ENCODE data around the gene CACTIN.
A peak's percentile ranks its signal among the peaks of the same experiment; 100 is the strongest.
"Not testable (repeated sequence)": the region's sequence is repeated elsewhere in the genome, so short reads cannot be mapped to it uniquely, and the experiment has no call there.

CACTIN gene

DNA sequence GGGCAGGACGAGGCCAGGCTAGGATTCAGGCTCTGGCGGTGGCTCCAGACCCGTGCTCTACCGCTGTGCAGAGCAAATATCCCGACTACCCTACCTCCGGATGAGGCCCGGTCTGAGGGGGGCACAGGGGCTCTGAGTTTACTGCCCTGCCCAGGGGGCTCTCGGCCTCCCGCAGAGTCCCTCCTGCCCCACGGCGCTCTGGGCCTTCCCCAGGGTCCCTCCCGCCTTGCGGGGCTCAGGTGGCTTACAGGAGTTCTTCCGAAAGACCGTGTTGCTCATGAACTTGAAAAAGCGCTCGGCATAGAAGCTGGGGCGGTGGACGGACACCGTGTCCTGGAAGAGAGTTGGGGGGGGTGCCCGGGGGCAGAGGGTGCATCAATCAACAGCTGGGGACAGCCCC is 19.1 kb upstream of the CACTIN start:
- no peak for DNase-seq

DNA sequence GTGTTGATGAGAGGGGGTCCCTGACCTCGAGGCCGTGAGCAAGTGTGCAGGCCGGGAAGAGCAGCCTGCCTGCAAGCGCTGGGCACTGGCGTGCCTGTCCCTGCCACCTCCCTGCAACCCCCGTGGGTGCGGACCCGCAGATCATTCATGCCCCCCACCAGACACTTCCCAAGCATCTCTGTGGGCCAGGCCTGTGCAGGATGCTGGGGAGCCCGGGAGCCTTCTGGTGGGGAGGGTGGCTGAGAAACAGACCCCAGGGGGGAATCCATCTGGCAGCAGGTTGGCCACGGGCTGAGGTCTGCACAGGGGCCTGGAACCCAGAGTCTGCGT is 18.4 kb upstream of the CACTIN start:
- no peak for DNase-seq

DNA sequence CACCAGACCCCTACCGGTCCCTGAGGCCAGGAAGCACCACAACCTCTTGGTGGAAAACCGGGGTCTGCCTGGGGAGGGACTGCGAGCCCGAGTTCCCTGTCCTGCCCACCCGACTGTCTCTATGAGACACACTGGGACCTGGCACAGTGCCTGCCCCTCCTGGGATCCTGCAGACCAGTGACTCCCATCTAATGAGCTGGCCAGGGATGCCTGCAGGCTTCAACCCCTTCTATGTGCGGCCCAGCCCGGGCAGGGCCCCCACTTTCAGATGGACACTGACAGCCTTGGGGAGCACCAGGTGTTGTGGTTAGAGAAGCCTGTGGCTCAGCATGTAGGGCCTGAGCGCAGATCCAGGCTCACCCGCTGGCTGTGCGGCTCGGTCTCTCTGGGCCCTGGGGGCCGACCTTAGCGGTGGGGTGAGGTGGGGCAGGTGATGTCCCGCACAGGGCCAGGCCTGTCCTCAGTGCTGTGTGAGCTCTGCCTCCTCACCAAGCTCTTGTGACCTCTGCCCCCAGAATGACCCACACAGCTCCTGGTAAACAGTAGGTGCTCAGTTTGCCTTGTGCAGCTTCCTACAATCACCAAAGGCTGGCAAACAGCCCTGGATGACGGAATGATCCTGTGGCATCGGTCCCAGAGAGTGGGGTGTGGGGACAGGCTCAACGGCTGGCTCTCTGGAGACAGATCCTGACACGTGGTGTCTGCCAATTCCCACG is 17.9 kb upstream of the CACTIN start:
- DNase-seq = peak; percentile 83 to 91

DNA sequence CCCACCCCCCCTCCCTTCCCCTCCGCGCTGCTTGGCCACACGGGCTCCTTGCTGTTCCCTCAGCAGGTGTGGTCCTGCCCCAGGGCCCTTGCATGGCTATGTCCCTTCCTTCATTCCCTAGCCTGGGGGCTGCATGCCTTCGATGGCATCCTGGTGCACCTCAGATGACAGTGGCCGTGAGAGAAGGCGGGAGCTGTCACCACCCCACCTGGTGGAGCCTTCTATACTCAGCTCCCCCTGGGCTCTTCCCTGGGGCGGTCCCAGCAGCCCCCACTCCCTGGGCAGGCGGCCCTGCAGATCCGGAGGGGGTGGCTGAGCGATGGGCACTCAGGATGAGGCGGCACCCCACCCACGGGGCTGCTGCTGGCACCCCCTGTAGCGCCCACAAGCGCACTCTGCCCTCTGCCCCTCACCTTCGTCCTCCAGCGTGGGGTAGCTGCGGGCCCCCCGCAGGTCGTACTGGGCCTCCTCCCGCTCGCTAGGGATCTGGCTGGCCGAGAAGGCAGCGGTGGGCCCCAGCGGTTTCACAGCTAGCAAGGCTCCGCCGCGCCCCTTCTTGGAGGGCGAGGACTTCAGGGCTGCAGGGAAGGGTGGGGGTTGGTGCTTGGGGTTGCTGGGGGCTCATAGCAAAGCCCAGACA is 17.2 kb upstream of the CACTIN start:
- no peak for DNase-seq

DNA sequence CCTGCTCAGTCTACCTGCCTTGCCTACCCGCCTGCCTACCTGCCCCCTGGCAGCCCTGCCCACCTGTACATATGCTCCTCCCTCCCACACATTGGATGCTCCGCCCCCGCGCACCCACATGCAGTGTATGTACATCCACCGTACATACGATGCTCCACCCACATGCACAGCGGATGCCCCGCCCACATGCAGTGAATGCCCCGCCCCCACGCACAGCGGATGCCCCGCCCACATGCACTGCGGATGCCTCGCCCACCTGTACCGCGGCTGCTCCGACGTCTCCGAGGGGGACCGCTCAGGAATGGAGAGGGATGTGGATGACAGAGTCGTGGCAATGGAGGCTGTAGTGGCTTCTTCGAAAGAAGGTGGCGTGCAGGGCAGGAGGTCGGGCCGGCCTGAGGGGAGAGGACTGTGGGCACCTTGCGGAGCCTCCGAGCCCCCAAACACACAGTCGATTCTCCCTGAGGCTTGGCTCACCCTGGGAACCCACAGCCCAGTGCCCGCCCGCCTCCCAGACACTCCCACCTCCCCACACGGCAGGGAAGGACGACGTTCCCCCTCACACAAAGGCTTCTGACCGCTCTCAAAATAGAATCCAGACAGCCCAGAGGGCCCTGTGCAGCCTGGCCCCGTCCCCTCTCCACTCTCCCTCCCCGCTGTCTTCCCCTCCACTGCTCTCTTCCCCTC is 16.5 kb upstream of the CACTIN start:
- no peak for DNase-seq

DNA sequence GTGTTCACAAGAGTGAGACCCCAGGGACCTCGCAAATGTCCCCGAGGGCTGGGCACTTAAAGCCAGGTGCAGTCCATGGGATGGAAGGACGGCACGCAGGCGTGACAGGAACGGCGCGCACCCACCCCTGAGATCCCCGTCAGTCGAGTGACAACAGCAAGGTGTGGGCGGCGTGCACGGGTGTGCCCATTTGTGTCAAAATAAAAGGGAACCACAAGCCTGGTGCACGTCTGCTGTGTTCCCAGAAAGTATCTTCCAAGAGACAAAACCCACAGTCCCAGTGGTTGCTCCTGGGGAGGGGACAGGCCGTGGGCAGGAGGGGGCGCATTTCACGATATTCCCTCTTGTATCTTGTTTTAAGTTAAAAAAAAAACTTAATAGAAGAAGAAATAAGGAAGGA is 15.7 kb upstream of the CACTIN start:
- DNase-seq = no peak

DNA sequence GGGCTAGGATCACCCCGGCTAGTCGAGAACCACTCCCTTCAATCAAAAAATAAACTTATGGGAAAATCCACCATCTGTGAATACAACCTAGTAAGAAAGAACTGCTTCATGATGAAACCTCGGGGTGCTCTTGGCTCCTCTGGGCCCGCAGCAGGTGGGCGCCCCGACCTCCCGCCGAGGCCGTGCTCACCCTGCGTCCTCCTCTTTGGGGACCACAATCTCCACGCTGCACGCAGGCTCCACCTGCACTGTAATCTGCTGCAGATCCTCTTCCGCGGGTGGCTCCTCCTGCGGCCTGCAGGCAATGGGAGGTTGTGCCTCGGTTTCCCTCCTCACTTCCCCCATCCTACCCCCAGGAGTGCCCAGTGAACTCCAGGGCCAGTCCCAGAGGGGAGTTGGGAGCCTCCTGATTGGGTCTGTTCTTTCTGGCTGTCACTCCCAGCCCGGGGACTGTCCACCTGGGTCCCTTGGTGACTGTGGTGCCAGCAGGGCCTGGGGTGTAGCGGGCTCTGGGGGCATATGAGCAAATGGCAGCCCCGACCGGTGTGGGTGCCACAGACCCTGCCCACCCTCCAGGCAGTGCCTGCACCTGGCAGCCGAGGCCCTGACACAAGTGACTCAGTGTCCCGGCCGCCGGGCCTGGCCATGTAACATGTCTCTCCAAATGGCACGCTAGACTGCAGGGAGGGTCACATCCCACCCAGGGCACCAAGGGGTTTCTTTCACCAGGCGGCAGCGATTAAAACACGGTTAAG is 15.1 kb upstream of the CACTIN start:
- DNase-seq = no peak

DNA sequence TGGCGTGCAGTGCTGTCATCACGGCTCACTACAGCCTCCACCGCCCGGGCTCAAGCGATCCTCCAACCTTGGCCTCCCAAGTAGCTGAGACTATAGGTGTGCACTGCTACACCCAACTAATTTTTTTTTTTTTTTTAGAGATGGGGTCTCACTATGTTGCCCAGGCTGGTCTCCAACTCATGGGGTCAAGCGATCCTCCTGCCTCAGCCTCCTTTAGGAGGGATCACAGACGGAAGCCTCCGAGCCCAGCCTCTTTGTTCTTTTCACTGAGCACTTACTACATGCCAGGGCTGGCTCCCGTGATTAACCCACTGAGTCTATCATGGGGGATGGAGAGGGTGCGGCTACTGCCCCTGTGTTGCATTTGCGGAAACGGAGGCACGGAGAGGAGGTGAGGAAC is 12.9 kb upstream of the CACTIN start:
- no peak for DNase-seq

DNA sequence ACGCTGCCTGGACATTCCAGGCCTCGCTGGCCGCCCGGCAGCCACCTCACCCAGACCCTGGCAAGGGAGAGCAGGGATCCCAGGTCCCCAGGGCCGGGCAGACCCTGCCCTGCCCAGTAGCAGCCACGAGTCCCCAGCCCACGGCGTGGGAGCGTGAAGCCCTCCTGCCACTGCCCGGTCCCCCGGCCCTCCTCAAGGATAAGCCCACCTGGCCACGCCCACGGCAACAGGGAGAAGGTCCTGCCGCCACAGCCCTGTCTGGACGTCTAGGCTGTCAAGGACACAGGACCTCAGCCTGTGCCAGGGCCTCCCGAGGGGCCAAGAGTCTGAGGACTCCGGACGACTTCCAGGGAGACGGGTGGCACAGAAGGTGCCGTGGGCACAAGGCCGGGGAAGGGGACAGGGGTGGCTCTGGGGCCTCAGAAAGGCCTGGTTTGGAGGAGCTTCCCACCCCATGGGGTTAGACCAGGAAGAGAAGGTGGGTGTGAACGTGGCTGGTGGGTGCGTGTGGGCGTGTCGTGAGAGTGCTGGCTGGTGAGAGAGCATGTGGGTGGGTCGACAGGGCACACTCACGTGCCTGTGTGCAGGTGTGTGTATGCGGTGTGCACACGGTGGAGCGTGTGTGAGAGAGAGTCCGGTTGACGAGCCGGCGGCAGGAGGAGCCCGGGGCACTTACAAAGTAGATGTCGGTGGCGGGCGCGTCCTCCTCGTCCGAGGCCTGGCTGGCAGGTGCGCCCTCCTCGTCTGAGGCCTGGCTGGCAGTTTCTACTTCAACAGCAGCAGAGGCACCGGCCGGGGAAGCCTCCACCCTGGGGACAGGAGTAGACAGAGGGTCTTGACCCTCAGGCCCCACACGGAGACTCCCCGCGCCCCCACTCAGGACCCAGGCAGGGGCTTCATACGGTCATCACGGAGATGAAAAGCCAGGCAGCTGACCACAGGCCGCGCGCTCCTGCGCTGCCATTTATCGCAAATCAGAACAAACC is 11.9 kb upstream of the CACTIN start:
- no peak for DNase-seq

DNA sequence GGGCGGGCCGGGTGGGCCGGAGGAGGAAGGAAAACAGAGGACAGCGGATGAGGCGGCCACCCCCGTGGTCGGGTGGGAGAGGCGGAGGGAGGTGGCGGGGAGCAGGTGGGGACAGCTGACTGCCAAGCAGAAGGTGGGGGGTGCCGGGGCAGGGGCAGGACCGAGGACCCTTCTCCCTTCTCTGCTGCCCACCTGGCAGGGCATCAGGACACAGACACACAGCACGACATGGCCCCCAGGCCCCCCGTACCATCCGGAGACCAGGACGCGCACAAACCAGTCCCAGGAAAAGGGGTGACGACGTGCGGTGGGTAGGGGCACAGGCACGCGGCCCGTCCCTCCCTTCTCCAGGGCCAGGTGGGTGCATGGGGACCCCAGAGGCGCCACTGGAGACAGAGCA is 11.0 kb upstream of the CACTIN start:
- no peak for DNase-seq

DNA sequence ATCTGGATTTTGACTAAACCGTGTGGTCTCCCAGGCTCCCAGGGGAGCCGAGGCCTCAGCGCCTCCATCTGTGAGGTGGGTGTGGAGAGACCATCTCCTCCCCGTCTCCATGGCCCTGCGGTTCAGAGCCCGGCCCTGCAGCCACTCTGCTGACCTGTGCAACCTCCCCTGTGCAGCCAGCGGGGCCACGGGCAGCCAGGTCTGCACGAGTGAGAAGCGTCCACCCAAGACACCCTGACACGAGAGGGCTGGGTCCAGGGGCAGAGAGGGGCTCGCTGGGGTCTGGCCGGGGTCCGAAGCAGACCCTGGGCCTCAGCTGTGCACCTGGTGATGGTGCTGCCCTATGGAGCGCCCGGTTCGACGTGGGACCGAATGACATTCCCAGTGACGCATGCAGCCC is 10.4 kb upstream of the CACTIN start:
- no peak for DNase-seq

DNA sequence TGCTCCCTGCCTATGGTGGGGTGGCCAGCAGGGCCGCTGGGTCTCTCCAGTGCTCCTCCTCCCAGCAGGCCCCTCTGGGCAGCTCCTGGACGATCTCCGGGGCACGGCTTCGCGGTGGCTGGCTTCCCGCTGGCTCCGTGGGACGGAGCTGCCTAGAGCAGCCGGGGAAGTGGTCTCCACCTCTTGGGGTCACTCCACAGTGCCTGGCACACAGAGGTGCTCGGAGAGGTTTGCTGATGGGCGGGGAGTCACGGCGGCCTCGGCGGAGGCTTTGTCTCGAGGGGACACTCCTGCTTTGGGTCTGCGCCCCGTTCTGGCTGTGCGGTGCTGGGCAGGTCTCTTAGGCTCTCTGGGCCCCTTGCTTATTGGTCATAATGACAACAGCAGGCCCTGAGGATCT is 9.9 kb upstream of the CACTIN start:
- DNase-seq = no peak

DNA sequence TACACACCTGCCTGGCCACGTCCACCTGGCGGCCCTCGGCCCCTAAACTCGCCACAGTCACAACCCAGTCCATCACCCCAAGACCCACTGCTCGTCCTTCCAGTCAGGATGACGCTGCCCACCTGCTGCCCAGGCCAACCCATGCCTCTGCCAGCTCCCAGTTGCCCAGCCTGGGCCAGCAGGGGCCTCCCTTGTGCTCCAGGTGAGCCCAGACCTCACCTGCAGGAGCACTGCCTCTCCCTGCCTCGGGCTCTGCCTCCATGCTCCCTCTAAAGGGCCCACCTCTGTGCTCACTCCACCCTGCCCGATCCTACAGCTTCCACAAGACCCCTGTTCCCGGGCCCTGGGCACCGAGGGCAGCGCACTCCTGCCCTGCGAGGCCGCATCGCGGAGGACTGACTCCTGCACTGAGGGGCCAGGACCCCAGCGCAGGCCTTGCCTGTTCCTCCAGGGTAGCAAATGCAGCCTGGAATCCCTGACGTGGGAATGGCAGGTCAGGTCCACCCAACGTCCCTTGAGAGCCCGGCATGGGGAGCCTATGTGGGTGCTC is 8.0 kb upstream of the CACTIN start:
- DNase-seq = no peak

DNA sequence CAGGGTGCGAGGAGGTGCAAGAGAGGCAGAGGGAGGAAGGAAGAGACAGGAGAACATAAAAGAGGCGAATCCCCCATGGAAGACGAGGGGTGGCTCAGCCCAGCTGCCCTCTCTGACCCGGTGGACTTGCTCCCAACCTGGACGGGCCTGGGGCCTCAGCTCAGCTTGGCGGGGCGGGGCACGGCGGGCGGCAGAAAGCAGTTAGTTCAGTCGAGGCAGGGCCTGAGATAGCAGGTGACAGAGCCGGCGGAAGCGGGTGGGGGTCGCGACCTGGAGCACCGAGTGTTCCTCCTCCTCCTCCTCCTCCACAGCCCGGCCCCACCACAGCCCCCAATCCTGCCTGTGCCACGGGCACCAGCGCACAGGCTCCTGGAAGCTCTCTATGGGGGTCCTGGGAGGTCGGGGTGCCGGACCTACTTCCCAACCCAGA is 7.0 kb upstream of the CACTIN start:
- DNase-seq = no peak

DNA sequence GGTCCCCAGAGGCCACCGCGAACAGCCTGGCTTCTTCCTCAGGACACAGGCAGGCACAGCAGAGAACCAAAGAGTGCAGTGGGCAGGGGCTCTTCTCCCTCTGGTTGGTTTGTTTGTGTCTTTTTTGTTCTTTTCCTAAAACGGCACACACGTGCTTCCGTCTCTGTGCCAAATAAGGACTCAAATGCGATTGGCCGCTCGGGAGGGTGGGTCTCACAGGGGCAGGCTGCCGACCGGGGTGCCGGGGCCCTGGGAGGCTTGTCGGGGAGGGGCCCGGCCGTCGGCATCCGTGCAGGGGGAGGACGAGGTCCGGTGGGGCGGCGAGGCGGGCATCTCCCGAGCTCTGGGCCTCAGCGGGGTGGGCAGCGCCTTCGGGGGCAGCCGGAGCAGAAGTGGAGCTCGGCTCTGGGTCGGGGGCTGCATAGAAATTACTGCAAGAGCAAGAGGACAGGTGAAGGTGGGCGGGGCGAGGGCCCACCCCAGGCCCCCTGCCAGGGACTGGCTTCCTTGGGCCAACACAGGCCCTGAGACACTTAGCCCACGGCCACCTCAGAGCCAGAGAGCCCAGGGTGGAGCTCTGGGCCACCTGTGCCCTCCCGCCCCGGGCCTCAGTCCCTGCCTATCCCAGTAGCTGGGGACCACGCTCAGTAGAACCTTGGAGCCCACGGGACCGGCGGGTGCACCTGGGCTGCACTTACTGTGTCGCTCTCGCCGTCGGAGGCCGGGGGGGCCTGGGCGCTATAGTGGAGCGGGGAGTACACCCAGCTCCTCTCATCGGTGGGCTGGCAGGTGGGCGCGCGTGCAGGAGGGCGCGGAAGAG is 6.4 kb upstream of the CACTIN start:
- DNase-seq = peak; percentile 14 to 25

DNA sequence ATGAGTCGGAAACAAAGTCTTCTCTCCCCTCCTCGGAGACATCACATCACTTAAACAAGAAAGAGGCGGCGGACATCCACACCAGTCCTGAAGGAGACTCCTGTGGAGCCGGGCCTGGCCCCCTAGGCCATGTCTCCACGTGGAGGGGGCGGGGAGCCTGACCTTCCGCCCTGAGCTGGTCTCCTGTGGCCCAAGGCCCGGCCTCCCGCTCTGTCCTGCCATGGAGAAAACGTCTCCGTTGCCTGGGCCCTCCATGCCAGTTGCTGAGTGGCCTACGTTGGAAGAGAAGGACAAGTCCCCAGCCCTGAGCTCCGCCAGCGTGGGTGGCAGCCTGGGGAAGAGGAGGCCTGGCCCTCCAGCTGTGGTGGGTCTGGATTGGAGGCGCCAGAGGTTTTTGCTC is 5.5 kb upstream of the CACTIN start:
- DNase-seq = no peak

DNA sequence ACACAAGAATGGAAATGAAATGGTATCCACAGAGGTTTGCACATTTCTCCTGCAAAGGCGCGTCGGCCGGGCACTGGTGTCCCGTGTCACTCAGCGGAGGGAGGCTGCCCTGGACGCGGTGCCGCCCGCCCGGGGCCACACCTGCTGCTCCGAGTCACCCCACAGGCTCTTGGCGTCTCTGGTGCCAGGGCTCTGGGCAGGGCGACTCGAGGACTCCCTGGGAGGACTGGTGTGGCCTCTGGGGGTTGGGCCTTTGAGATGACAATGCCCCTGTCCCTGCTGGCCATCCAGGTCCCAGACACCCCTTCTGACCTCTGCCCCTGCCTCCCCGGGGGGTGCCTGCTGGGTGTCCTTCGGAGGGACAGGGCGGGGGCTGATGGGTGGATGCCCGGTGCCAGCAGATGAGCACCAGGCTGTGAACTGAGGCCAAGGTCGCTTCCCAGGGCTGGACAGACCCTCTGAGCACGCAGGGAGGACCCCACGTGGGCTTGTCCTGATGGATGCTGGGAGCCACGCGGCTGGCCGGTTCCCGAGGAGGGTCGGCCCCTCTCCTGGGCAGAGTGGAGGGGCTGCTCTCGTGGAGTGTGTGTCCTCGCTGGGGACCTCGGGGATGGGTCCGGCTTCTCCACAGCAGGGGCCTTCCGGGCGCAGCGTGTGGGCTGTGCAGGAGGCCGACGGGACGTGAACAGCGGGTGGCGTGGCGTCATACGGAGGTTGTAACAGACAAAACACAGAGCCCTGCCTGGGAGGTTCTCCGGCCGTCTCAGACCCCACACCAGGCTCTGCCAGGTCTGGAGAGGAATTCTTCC is 4.7 kb upstream of the CACTIN start:
- DNase-seq = no peak

DNA sequence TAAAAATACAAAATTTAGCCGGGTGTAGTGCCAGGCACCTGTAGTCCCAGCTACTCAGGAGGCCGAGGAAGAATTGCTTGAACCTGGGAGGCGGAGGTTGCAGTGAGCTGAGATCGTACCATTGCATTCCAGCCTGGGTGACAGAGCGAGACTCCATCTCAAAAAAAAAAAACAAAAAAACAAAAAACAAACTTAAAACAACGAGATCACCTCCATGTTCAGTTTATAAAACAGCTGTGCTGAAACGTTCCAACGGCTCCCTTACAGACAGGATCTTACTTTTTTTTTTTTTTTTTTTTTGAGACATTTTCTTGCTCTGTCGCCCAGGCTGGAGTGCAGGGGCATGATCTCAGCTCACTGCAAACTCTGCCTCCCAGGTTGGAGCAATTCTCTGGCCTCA is 2.2 kb upstream of the CACTIN start:
- DNase-seq = not testable (repeated sequence)

DNA sequence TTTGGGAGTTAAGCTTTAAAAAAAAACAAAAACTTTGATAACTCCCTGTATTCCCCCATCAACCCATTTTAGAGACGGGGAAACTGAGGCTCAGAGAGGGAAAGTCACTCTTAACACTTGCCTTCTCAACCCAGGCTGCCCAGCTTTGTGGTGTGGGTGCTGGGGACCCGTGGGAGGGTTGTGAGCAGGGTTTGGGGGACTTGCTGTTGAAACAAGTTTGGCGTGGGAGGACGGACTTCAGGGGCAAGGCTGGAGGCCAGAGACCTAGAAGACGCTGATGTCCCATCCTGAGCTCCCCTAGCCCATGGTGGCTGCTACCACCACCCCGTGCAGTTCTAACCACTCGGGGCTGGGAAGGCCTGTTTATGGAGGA is 747 bp upstream of the CACTIN start:
- no peak for DNase-seq

DNA sequence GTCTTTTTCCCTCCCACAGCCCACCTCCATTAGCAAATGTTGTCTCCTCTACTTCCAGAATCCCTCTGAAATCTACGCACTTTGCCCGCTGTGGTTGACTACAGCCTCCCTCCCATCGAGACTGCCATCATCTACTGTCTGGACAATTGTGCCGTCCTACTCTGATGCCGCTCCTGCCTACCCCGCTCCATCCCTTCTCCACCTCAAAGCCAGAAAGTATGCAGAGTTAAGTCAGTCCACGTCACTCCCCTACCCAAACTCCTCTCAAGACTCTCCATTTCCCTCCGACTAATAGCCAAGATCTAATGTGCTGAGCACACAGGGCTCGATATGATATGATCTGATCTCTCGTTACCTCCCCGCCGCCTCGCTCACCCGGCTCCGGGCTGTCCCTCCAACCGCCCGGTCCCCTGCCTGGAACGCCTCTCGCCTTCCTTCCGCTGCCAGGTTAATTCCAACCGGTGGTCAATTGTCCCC is 556 bp downstream of the CACTIN start:
- no peak for DNase-seq

Data from hippocampal formation (tissue), 2 donors.